ENCODE results near the gene ERGIC3. TPM values are rescaled to one million over a fixed set of nuclear protein-coding genes. Genes with fewer than 3 reads are reported as not detected.

Gene ERGIC3
- 242 and 305 TPM in 2 replicates for total RNA-seq (2014; rRNA removed; shearing (Covaris generic); ENCODE audit: low replicate concordance)

DNA sequence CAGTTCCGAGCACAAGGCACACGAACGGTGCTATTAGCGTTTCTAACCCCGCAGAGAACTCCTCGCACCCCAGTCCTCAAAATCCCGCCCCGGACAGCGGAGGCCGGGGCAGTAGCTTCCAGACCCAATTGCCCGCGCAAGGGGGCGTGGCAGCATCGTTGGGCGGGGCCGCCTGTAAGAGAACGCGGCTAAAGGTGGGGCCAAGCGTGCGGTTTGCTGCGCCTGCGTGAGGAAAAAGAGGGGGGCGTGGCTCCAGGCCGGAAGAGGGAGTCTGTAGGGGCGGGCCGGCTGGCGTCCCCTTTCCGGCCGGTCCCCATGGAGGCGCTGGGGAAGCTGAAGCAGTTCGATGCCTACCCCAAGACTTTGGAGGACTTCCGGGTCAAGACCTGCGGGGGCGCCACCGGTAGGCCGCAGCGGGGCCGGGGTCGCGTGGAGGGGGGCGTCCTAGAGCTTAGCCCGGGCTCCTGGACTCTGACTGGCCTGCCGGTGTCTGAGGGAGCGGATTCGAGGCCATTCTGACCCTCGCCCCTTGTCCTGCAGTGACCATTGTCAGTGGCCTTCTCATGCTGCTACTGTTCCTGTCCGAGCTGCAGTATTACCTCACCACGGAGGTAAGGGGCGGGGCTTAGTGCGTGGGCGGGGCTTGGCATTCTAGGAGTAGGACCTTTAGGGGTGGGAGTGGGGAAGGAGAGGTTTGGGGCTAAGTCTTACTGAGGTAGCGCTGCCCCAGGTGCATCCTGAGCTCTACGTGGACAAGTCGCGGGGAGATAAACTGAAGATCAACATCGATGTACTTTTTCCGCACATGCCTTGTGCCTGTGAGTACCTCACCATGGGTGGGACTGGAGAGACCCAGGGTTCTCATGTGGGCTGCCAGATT lies at the start of gene ERGIC3:
Gene ERGIC3 (plus strand): TSS at position 296 of the 880 bp plus-strand sequence. CDS start 20 bp downstream, at position 316.
- Histone ChIP-seq H4K20me1 (ENCODE audit: insufficient read depth, low read depth, low read length) (no peaks in the 10 kb centered on the region), H3K9ac (ENCODE audit: low read length) (peak within 1 kb of the TSS; percentile 92), H3K79me2 (ENCODE audit: low read length) (peaks cover 17% of the 10 kb centered on the region), H3K9me3 (ENCODE audit: low read length) (no peaks in the 10 kb centered on the region), H3K9me2 (replicated peaks; ENCODE audit: insufficient read depth, low read length) (no peaks in the 10 kb centered on the region), H3K4me1 (ENCODE audit: low read length) (peaks cover 30% of the 10 kb centered on the region), H3K36me3 (ENCODE audit: insufficient read depth, low read length) (no peaks in the 10 kb centered on the region; the same call in 1 of the 2 replicates), H2AFZ (ENCODE audit: low read length) (peak within 1 kb of the TSS; percentile 81), H3K4me2 (ENCODE audit: low read depth, low read length, poor library complexity, severe bottlenecking) (peak within 1 kb of the TSS; percentile 90), H3K27ac (ENCODE audit: low read length) (peak within 1 kb of the TSS; percentile 43; the same call in 1 of the 2 replicates), H3K4me3 (ENCODE audit: low read length) (peak within 1 kb of the TSS; percentile 91), H3K27me3 (ENCODE audit: low read length) (no peaks in the 10 kb centered on the region)
- DNase-seq = peak; percentile 99

- peaks cover 49% of the 10 kb centered on the region for H3K79me2 ChIP-seq (ENCODE audit: low read length)
- H3K27ac ChIP-seq (ENCODE audit: low read length) = no peak overlapping the region
- H3K4me2 ChIP-seq (ENCODE audit: low read depth, low read length, poor library complexity, severe bottlenecking) = peak overlapping the region; percentile 97
- no peak overlapping the region for H2AFZ ChIP-seq (ENCODE audit: low read length)
- no peak overlapping the region for H3K4me3 ChIP-seq (ENCODE audit: low read length)
- no peak for DNase-seq
- H3K36me3 ChIP-seq (ENCODE audit: insufficient read depth, low read length) = peaks cover 49% of the 10 kb centered on the region
- H3K9me2 ChIP-seq (replicated peaks; ENCODE audit: insufficient read depth, low read length) = no peaks in the 10 kb centered on the region
- no peak overlapping the region for H3K9ac ChIP-seq (ENCODE audit: low read length)
- H3K9me3 ChIP-seq (ENCODE audit: low read length) = no peaks in the 10 kb centered on the region
- no peaks in the 10 kb centered on the region for H3K27me3 ChIP-seq (ENCODE audit: low read length)
- peaks cover 25% of the 10 kb centered on the region for H3K4me1 ChIP-seq (ENCODE audit: low read length)
- H4K20me1 ChIP-seq (ENCODE audit: insufficient read depth, low read depth, low read length) = no peaks in the 10 kb centered on the region
Measured at GRCh38 chr20:35492352-35492751, 49.5 kb upstream of the ERGIC3 start.

- H3K9ac ChIP-seq (ENCODE audit: low read length) = no peak overlapping the region
- no peak overlapping the region for H3K4me3 ChIP-seq (ENCODE audit: low read length)
- no peaks in the 10 kb centered on the region for H4K20me1 ChIP-seq (ENCODE audit: insufficient read depth, low read depth, low read length)
- H3K36me3 ChIP-seq (ENCODE audit: insufficient read depth, low read length) = peaks cover 46% of the 10 kb centered on the region
- H3K27me3 ChIP-seq (ENCODE audit: low read length) = no peaks in the 10 kb centered on the region
- DNase-seq = no peak
- H2AFZ ChIP-seq (ENCODE audit: low read length) = no peak overlapping the region
- H3K27ac ChIP-seq (ENCODE audit: low read length) = no peak overlapping the region
- H3K9me3 ChIP-seq (ENCODE audit: low read length) = no peaks in the 10 kb centered on the region
- peaks cover 19% of the 10 kb centered on the region for H3K4me1 ChIP-seq (ENCODE audit: low read length)
- no peak overlapping the region for H3K4me2 ChIP-seq (ENCODE audit: low read depth, low read length, poor library complexity, severe bottlenecking)
- H3K9me2 ChIP-seq (replicated peaks; ENCODE audit: insufficient read depth, low read length) = no peaks in the 10 kb centered on the region
- peaks cover 12% of the 10 kb centered on the region for H3K79me2 ChIP-seq (ENCODE audit: low read length)
Measured at GRCh38 chr20:35496481-35496880, 45.4 kb upstream of the ERGIC3 start.

DNA sequence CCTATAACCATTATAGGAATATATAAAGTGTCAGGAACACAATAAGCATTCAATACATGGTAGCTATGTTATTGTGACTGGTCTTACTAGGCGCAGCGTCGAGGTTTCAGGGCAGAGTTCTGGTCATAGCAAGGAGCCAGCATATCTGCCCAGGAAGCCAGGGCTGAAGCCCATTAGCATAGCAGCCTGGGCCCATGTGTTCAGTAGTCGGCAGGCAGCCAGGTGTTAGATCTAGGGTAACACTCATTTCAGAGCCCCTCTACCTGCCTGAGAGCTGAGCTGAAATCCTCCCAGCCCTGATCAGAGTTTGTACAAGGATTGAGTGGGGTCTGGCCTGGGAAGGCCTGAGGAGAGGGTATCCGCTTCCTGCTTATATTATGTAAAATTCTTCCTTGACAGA lies 44.6 kb upstream of the ERGIC3 start:
- H3K4me2 ChIP-seq (ENCODE audit: low read depth, low read length, poor library complexity, severe bottlenecking) = no peak overlapping the region
- no peaks in the 10 kb centered on the region for H3K9me2 ChIP-seq (replicated peaks; ENCODE audit: insufficient read depth, low read length)
- DNase-seq = no peak
- H3K79me2 ChIP-seq (ENCODE audit: low read length) = peaks cover 4% of the 10 kb centered on the region
- H3K4me1 ChIP-seq (ENCODE audit: low read length) = peaks cover 19% of the 10 kb centered on the region
- H3K9ac ChIP-seq (ENCODE audit: low read length) = no peak overlapping the region
- H3K27me3 ChIP-seq (ENCODE audit: low read length) = no peaks in the 10 kb centered on the region
- 0 out of 2 replicates have a peak, but pooled peaks cover 4% of the 10 kb centered on the region for H4K20me1 ChIP-seq (ENCODE audit: insufficient read depth, low read depth, low read length)
- H3K36me3 ChIP-seq (ENCODE audit: insufficient read depth, low read length) = peaks cover 40% of the 10 kb centered on the region
- H3K4me3 ChIP-seq (ENCODE audit: low read length) = no peak overlapping the region
- H3K9me3 ChIP-seq (ENCODE audit: low read length) = no peaks in the 10 kb centered on the region
- no peak overlapping the region for H2AFZ ChIP-seq (ENCODE audit: low read length)
- H3K27ac ChIP-seq (ENCODE audit: low read length) = no peak overlapping the region

DNA sequence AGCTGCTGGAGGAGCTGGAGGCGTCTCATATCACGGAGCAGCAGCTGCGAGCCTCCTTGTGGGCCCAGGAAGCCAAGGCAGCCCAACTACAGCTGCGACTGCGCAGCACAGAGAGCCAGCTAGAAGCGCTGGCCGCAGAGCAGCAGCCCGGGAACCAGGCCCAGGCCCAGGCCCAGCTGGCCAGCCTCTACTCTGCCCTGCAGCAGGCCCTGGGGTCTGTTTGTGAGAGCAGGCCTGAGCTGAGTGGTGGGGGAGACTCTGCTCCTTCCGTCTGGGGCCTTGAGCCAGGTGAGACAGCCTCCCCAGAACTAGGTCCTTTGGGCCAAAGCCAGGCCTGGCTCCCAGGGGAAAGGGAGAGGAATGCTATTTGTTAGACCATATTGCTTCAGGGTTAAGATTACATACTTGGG lies 44.1 kb upstream of the ERGIC3 start:
- H4K20me1 ChIP-seq (ENCODE audit: insufficient read depth, low read depth, low read length) = 0 out of 2 replicates have a peak, but pooled peaks cover 4% of the 10 kb centered on the region
- H3K79me2 ChIP-seq (ENCODE audit: low read length) = peaks cover under 1% of the 10 kb centered on the region; the same call in 1 of the 2 replicates
- no peak overlapping the region for H3K9ac ChIP-seq (ENCODE audit: low read length)
- H3K27me3 ChIP-seq (ENCODE audit: low read length) = no peaks in the 10 kb centered on the region
- no peak overlapping the region for H3K4me3 ChIP-seq (ENCODE audit: low read length)
- H3K27ac ChIP-seq (ENCODE audit: low read length) = no peak overlapping the region
- peaks cover 23% of the 10 kb centered on the region for H3K4me1 ChIP-seq (ENCODE audit: low read length)
- H2AFZ ChIP-seq (ENCODE audit: low read length) = no peak overlapping the region
- H3K9me2 ChIP-seq (replicated peaks; ENCODE audit: insufficient read depth, low read length) = no peaks in the 10 kb centered on the region
- no peak overlapping the region for H3K4me2 ChIP-seq (ENCODE audit: low read depth, low read length, poor library complexity, severe bottlenecking)
- no peaks in the 10 kb centered on the region for H3K9me3 ChIP-seq (ENCODE audit: low read length)
- peaks cover 40% of the 10 kb centered on the region for H3K36me3 ChIP-seq (ENCODE audit: insufficient read depth, low read length)
- DNase-seq = no peak

DNA sequence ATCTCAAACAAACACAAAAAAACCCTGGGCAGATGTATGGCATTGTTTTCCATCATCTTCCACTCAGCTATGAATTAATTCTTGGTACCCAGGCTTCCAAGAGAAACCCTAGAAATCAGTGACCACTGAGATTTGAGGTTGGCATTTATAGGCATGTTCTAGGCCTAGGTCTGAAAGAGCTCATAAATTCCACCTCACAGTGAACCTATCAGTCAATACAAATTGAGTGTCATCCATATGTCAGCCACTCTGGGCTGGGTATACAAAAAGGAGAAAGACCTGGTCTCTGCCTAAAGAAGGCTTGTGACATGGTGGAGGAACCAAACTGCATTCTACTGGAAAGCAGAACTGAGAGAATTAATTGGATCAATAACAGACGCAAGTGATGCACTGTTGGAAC lies 42.6 kb upstream of the ERGIC3 start:
- Histone ChIP-seq H3K79me2 (ENCODE audit: low read length) (peaks cover 10% of the 10 kb centered on the region), H3K9ac (ENCODE audit: low read length) (no peak overlapping the region), H3K4me2 (ENCODE audit: low read depth, low read length, poor library complexity, severe bottlenecking) (no peak overlapping the region), H2AFZ (ENCODE audit: low read length) (no peak overlapping the region), H3K4me1 (ENCODE audit: low read length) (peaks cover 31% of the 10 kb centered on the region), H3K27me3 (ENCODE audit: low read length) (no peaks in the 10 kb centered on the region), H3K27ac (ENCODE audit: low read length) (no peak overlapping the region), H4K20me1 (ENCODE audit: insufficient read depth, low read depth, low read length) (0 out of 2 replicates have a peak, but pooled peaks cover 4% of the 10 kb centered on the region), H3K4me3 (ENCODE audit: low read length) (no peak overlapping the region), H3K9me3 (ENCODE audit: low read length) (no peaks in the 10 kb centered on the region), H3K36me3 (ENCODE audit: insufficient read depth, low read length) (peaks cover 44% of the 10 kb centered on the region), H3K9me2 (replicated peaks; ENCODE audit: insufficient read depth, low read length) (no peaks in the 10 kb centered on the region)
- no peak for DNase-seq

GRCh38 chr20:35502352-35502751 lies 39.5 kb upstream of the ERGIC3 start:
- no peaks in the 10 kb centered on the region for H3K9me3 ChIP-seq (ENCODE audit: low read length)
- H3K4me3 ChIP-seq (ENCODE audit: low read length) = peak overlapping the region; percentile 32; the same call in 1 of the 2 replicates
- peaks cover 55% of the 10 kb centered on the region for H3K4me1 ChIP-seq (ENCODE audit: low read length)
- H3K9me2 ChIP-seq (replicated peaks; ENCODE audit: insufficient read depth, low read length) = no peaks in the 10 kb centered on the region
- no peaks in the 10 kb centered on the region for H3K27me3 ChIP-seq (ENCODE audit: low read length)
- no peak overlapping the region for H2AFZ ChIP-seq (ENCODE audit: low read length)
- H3K79me2 ChIP-seq (ENCODE audit: low read length) = peaks cover 20% of the 10 kb centered on the region
- DNase-seq = peak; percentile 92
- H3K9ac ChIP-seq (ENCODE audit: low read length) = peak overlapping the region; percentile 59
- peak overlapping the region; percentile 70 for H3K4me2 ChIP-seq (ENCODE audit: low read depth, low read length, poor library complexity, severe bottlenecking)
- H4K20me1 ChIP-seq (ENCODE audit: insufficient read depth, low read depth, low read length) = peaks cover 11% of the 10 kb centered on the region; the same call in 1 of the 2 replicates
- peak overlapping the region; percentile 91 for H3K27ac ChIP-seq (ENCODE audit: low read length)
- H3K36me3 ChIP-seq (ENCODE audit: insufficient read depth, low read length) = peaks cover 43% of the 10 kb centered on the region

- H3K4me2 ChIP-seq (ENCODE audit: low read depth, low read length, poor library complexity, severe bottlenecking) = peak overlapping the region; percentile 70
- H3K79me2 ChIP-seq (ENCODE audit: low read length) = peaks cover 26% of the 10 kb centered on the region
- H3K36me3 ChIP-seq (ENCODE audit: insufficient read depth, low read length) = peaks cover 36% of the 10 kb centered on the region
- H3K9ac ChIP-seq (ENCODE audit: low read length) = peak overlapping the region; percentile 59
- H4K20me1 ChIP-seq (ENCODE audit: insufficient read depth, low read depth, low read length) = peaks cover 11% of the 10 kb centered on the region; the same call in 1 of the 2 replicates
- H3K9me2 ChIP-seq (replicated peaks; ENCODE audit: insufficient read depth, low read length) = no peaks in the 10 kb centered on the region
- peak overlapping the region; percentile 91 for H3K27ac ChIP-seq (ENCODE audit: low read length)
- no peaks in the 10 kb centered on the region for H3K27me3 ChIP-seq (ENCODE audit: low read length)
- DNase-seq = no peak
- H3K9me3 ChIP-seq (ENCODE audit: low read length) = no peaks in the 10 kb centered on the region
- H3K4me1 ChIP-seq (ENCODE audit: low read length) = peaks cover 65% of the 10 kb centered on the region
- H2AFZ ChIP-seq (ENCODE audit: low read length) = no peak overlapping the region
- H3K4me3 ChIP-seq (ENCODE audit: low read length) = no peak overlapping the region
Measured at GRCh38 chr20:35503281-35503680, 38.6 kb upstream of the ERGIC3 start.

Measured in Karpas-422 (cell line).